Upper lobe of left lung (tissue), 4 donors: ENCODE measurements around the gene CLGN.

ENCODE experiments used
- CTCF ChIP-seq, 6 experiments: fragments of 450-650 bp in 4 of 6; fragments of 200-600 bp in 2 of 6; sonication (generic) in 2 of 6; IDR thresholded peaks; one replicate each; pipeline ENCODE4 v1.5.1; 2016 to 2019; ENCODE audit warnings: antibody characterized with exemption in 6 of 6
- POLR2A ChIP-seq, 4 donors: fragments of 450-650 bp; IDR thresholded peaks; one replicate each; pipeline ENCODE4 v1.5.1; 2016 to 2017; ENCODE audit warnings: antibody characterized with exemption in 4 of 4, mild to moderate bottlenecking in 2 of 4

- TF ChIP-seq CTCF (IDR thresholded peaks at IDR 0.05), result peak in 5 of 6 experiments; percentile 29 to 59 (median 38)
- peak in 1 of 4 donors; percentile 15 for TF ChIP-seq POLR2A (IDR thresholded peaks at IDR 0.05)
These were observed 54.6 kb downstream of the CLGN start for GRCh38 chr4:140372751-140373327.
